DOHH2 (cell line): ENCODE results near the gene RASGEF1C.

Experiments
- EZH2phosphoT487 ChIP-seq: fragments of 200-600 bp; sonication (generic); IDR thresholded peaks from 2 replicates; pipeline ENCODE4 v1.6.1; 2017; ENCODE audit warnings: borderline replicate concordance, mild to moderate bottlenecking, antibody characterized with exemption, low read length, moderate library complexity, mixed read lengths
- TF ChIP-seq, protein P1 (sequence below): fragments of 200-600 bp; sonication (generic); IDR thresholded peaks from one replicate; pipeline ENCODE4 v1.5.1; 2014; ENCODE audit warnings: antibody characterized with exemption, mild to moderate bottlenecking, low read depth, low read length; ENCODE audit not compliant: poor library complexity, severe bottlenecking

DNA sequence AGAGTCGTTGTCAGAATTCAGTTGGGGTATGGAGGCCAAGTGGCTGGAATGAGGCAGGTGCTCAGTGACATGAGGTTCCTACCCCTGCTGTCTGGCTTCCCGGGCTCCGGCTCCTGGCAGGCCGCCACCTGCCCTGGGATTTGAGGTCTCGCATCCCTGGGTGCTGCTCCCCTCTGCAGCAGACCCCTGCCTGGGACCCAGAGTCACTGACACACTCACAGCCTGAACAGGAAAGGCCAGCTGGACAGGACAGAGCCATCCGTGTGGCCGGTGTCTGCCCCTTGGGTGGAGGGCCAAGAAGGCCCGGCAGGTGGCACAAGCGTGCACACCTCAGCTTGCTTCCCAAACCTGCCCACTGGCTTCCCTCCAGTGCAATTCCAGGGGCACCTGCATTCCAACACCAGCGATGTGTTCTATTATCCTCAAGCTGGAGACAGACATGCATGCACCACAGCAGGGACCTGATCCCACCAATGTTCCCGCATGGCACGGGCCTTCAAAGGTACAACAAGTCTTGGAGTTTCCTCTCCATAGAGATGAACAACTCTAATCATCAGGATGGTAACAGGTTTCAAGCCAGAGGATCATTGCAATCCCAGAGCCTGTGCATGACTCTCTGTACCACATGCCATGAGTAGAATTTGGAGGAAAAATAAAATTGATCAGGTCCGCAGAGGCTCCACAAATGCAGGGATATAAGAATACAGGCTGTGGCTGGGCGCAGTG, 91.8 kb downstream of the RASGEF1C start:
- TF ChIP-seq EZH2phosphoT487 = no peak
- TF ChIP-seq, protein P1, sequence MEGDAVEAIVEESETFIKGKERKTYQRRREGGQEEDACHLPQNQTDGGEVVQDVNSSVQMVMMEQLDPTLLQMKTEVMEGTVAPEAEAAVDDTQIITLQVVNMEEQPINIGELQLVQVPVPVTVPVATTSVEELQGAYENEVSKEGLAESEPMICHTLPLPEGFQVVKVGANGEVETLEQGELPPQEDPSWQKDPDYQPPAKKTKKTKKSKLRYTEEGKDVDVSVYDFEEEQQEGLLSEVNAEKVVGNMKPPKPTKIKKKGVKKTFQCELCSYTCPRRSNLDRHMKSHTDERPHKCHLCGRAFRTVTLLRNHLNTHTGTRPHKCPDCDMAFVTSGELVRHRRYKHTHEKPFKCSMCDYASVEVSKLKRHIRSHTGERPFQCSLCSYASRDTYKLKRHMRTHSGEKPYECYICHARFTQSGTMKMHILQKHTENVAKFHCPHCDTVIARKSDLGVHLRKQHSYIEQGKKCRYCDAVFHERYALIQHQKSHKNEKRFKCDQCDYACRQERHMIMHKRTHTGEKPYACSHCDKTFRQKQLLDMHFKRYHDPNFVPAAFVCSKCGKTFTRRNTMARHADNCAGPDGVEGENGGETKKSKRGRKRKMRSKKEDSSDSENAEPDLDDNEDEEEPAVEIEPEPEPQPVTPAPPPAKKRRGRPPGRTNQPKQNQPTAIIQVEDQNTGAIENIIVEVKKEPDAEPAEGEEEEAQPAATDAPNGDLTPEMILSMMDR = no peak
